ENCODE data around the gene RC3H2. TPM values are rescaled to one million over a fixed set of nuclear protein-coding genes. Genes with fewer than 3 reads are reported as not detected.

RC3H2 gene
- total RNA-seq, 1 donor from 2014 or later, result 69.2 TPM

GRCh38 chr9:122807271-122807900 lies 97.8 kb downstream of the RC3H2 start:
- DNase-seq (ENCODE audit: extremely low read depth, low read depth, low spot score), result no peak

DNA sequence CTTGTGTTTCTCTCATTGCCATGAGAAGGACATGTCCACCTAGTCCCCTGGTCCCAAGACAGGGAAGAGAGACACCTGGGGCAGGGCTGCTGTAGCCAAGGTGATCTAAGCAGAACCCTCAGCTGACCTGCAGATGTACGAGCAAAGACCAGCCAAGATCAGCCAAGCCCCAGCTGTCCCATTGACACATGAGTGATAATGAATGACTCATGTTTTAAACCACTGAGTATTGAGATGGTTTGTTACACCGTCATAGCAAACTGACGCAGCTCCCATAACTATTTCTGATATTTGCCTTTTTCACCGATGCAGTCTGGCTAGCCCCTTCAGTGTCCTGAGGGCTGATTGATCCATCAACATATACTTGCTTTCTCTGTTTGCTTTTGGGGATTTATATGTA lies 98.5 kb downstream of the RC3H2 start:
- no peak for DNase-seq (ENCODE audit: extremely low read depth, low read depth, low spot score)

DNA sequence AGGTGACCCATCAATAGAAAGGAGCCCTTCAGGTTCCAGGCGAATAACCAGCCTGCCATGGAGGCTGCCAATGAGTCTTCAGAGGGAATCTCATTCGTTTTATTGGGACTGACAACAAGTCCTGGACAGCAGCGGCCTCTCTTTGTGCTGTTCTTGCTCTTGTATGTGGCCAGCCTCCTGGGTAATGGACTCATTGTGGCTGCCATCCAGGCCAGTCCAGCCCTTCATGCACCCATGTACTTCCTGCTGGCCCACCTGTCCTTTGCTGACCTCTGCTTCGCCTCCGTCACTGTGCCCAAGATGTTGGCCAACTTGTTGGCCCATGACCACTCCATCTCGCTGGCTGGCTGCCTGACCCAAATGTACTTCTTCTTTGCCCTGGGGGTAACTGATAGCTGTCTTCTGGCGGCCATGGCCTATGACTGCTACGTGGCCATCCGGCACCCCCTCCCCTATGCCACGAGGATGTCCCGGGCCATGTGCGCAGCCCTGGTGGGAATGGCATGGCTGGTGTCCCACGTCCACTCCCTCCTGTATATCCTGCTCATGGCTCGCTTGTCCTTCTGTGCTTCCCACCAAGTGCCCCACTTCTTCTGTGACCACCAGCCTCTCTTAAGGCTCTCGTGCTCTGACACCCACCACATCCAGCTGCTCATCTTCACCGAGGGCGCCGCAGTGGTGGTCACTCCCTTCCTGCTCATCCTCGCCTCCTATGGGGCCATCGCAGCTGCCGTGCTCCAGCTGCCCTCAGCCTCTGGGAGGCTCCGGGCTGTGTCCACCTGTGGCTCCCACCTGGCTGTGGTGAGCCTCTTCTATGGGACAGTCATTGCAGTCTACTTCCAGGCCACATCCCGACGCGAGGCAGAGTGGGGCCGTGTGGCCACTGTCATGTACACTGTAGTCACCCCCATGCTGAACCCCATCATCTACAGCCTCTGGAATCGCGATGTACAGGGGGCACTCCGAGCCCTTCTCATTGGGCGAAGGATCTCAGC lies 104.8 kb downstream of the RC3H2 start, which contains the start of gene OR1K1:
TSS of gene OR1K1 (plus strand) at position 58 of the 995 bp plus-strand sequence. CDS start at position 58, 0 bp downstream.
- no peak for DNase-seq (ENCODE audit: extremely low read depth, low read depth, low spot score)

DNA sequence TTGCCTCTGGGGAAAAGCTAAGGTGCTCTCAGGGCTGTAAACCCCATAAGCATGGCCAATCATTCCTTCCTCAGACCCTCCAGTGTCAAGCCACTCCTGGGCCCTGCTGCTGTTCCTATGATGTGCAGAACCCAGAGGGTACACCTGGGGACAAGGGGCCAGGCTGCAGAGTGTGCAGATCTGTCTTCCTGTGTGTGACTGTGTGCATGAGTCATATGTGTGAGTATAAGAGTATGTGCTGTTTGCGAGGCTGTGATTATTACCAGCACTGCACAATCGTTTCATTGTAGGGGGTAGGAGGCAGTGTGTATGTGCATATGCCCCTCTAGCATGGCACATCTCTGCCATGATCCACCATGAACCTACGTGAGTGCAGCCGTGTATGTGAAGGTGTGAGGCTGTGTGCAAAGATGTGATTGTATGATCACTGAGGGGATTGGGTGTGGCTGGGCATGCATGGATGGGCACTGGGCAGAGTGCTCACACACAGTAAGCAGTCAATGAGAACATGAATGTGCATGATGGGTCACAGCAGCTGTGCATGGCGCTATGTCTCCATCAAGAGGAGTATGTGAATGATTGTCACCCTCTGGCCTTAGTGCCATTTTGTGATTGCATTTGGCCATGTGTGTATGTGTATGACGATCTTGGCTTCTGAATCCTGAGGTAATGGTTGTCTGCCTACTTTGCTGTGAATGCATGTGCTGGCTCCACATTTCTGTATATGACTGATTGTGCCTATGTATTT lies 107.7 kb downstream of the RC3H2 start:
- no peak for DNase-seq (ENCODE audit: extremely low read depth, low read depth, low spot score)

Other genes with a start within 250 kb of the RC3H2 start
- gene OR1B1, start 247.7 kb downstream of the RC3H2 start, total RNA-seq, result 0.39 TPM in 1 of 2 replicates, not detected in the other
- not detected in 2 replicates for gene OR1L1, start 243.6 kb downstream of the RC3H2 start, total RNA-seq
- gene OR1L3, start 230.2 kb downstream of the RC3H2 start, total RNA-seq, result not detected in 2 replicates
- gene OR1L4, start 181.4 kb downstream of the RC3H2 start, total RNA-seq, result not detected in 2 replicates
- gene OR1L6, start 163.1 kb downstream of the RC3H2 start, total RNA-seq, result not detected in 2 replicates
- gene OR5C1, start 116.4 kb downstream of the RC3H2 start, total RNA-seq, result not detected in 2 replicates
- gene OR1K1, start 105.2 kb downstream of the RC3H2 start, total RNA-seq, result not detected in 2 replicates
- 42.6 and 49.5 TPM in 2 replicates for gene PDCL, start 76.8 kb downstream of the RC3H2 start, total RNA-seq
- 4.0 and 5.3 TPM in 2 replicates for gene ZBTB6, start 8.0 kb upstream of the RC3H2 start, total RNA-seq
- gene ZBTB26, start 26.2 kb upstream of the RC3H2 start, total RNA-seq, result 3.7 and 4.2 TPM in 2 replicates
- 21.7 and 35.5 TPM in 2 replicates for gene RABGAP1, start 35.7 kb upstream of the RC3H2 start, total RNA-seq
- 1.1 TPM in 1 of 2 replicates, not detected in the other for gene GPR21, start 128.3 kb upstream of the RC3H2 start, total RNA-seq

Data from glomerular endothelial cell (primary cell).